ENCODE results near the gene SH3BP5.

DNA sequence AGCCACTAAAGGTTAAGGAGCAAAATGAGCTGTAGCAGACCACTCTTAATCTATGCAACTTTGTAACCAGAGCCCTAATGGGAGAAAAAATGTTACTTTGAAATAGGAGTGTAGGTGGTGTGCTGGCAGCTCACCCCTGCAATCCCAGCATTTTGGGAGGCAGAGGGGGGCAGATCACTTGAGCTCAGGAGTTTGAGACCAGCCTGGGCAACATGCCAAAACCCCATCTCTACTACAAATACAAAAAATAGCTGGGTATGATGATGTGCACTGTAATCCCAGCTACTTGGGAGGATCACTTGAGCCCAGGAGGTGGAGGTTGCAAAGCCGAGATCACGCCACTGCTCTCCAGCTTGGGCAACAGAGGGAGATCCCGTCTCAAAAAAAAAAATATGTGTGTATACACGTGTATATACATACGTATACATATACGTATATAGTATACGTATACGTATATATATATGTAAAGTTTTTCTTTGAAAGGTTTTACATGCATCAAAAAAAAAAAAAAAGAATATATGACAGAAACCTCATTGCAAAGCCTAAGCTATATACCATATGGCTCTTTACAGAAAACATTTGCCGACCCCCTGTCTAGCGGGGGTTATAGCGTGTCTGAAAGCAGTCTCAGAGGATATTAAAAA lies 110.7 kb downstream of the SH3BP5 start:
- TF ChIP-seq, protein P1, sequence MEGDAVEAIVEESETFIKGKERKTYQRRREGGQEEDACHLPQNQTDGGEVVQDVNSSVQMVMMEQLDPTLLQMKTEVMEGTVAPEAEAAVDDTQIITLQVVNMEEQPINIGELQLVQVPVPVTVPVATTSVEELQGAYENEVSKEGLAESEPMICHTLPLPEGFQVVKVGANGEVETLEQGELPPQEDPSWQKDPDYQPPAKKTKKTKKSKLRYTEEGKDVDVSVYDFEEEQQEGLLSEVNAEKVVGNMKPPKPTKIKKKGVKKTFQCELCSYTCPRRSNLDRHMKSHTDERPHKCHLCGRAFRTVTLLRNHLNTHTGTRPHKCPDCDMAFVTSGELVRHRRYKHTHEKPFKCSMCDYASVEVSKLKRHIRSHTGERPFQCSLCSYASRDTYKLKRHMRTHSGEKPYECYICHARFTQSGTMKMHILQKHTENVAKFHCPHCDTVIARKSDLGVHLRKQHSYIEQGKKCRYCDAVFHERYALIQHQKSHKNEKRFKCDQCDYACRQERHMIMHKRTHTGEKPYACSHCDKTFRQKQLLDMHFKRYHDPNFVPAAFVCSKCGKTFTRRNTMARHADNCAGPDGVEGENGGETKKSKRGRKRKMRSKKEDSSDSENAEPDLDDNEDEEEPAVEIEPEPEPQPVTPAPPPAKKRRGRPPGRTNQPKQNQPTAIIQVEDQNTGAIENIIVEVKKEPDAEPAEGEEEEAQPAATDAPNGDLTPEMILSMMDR (IDR thresholded peaks at IDR 0.05) = no peak
- no peak for TF ChIP-seq POLR2A (IDR thresholded peaks at IDR 0.05)

Data from tibial nerve (tissue), 3 donors.